GM10248 (cell line): ENCODE data around the gene TOLLIP.
"Not testable (repeated sequence)": the region's sequence is repeated elsewhere in the genome, so short reads cannot be mapped to it uniquely, and the experiment has no call there.

ENCODE experiments used
- CTCF ChIA-PET: fragments of 300-600 bp; sonication (Branson Sonifier 250); formaldehyde crosslinking; extraction: SDS; loops from one replicate; lab custom pipeline; 2021; ENCODE audit warnings: antibody characterized with exemption; lab: Yijun Ruan, JAX
- POLR2A ChIA-PET: fragments of 350-650 bp; sonication (Branson Sonifier 250); formaldehyde crosslinking; extraction: SDS; loops from one replicate; lab custom pipeline; 2020; ENCODE audit warnings: antibody characterized with exemption; lab: Yijun Ruan, JAX
- DNase-seq: peaks from one replicate; pipeline ENCODE4 v3.0.0; 2012; ENCODE audit errors: extremely low spot score
- CTCF ChIP-seq: IDR thresholded peaks from 2 replicates; pipeline ENCODE4 v1.5.1; 2012; ENCODE audit warnings: mild to moderate bottlenecking, low read depth; ENCODE audit errors: extremely low read depth, missing control alignments, control extremely low read depth

TOLLIP gene

GRCh38 chr11:1267441-1268100, 41.9 kb downstream of the TOLLIP start:
- no peak for TF ChIP-seq CTCF
- ChIA-PET CTCF (no interaction called here), POLR2A (no interaction called here)
- DNase-seq = no peak

GRCh38 chr11:1266976-1267375, 42.5 kb downstream of the TOLLIP start:
- CTCF ChIA-PET, DNase-seq, POLR2A ChIA-PET: not testable (repeated sequence)

- DNase-seq, POLR2A ChIA-PET: not testable (repeated sequence)
- CTCF ChIA-PET = interaction anchor here (0.8 kb wide), 1 partner anchor 309 kb away, joined by 6 read pairs; no protein-coding TSS in a partner anchor
Measured at GRCh38 chr11:1265480-1265879, 44.0 kb downstream of the TOLLIP start.

- POLR2A ChIA-PET, DNase-seq, CTCF ChIA-PET: not testable (repeated sequence)
- TF ChIP-seq CTCF = peak; percentile 30
Measured at GRCh38 chr11:1264444-1264843, 45.0 kb downstream of the TOLLIP start.

GRCh38 chr11:1263010-1263409, 46.4 kb downstream of the TOLLIP start:
- DNase-seq = no peak
- ChIA-PET POLR2A (no interaction called here), CTCF (interaction anchor here (1.0 to 1.4 kb wide), 2 partner anchors 12 to 19 kb away, joined by 3 to 4 read pairs; no protein-coding TSS in a partner anchor)
- no peak for TF ChIP-seq CTCF

GRCh38 chr11:1262172-1263006, 47.0 kb downstream of the TOLLIP start:
- DNase-seq = peak; percentile 93
- CTCF ChIA-PET = interaction anchor here (0.8 to 1.4 kb wide), 3 partner anchors 12 to 211 kb away, joined by 3 to 4 read pairs (median 3); no protein-coding TSS in a partner anchor
- TF ChIP-seq CTCF = no peak
- POLR2A ChIA-PET = no interaction called here

- TF ChIP-seq CTCF = no peak
- POLR2A ChIA-PET = no interaction called here
- DNase-seq = no peak
- CTCF ChIA-PET = interaction anchor here (0.9 kb wide), 1 partner anchor 59 kb away, joined by 3 read pairs; no protein-coding TSS in a partner anchor
Measured at GRCh38 chr11:1261241-1262071, 48.0 kb downstream of the TOLLIP start.
